GM19238 (cell line): ENCODE measurements around the gene GABRR2.

Experiments
- DNase-seq: peaks from one replicate; pipeline ENCODE4 v3.0.0; 2011; ENCODE audit warnings: low spot score; ENCODE audit not compliant: insufficient read length

Gene GABRR2

DNA sequence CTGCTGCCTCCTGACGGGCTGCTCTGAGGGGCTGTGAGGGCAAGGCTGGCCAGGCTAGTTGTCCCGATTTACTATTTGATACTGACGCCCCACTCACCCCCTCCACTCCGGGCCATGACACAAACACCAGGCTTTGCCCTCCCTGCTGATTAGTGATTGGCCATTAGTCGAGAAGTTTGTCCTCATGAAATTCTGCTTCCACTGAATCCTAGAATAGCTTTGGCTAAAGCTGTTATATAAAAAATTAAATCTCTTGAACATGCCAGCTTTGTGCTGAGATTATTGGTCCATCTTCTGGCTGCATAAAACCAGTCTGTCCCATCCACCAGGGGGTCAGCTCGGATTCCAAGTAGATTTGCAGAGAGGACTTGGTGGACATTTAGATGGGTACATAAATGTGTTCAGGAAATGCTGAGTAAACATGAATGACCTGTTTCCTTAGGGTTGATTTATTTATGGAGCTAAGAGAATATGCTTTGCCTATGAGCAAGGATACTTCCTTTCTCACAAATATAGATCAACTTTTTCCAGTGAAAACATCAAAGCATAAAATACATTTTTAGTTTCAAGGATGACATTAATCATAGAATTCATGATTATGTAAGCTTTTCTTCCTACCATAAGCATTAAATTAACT lies at the start of gene GABRR2:
Gene GABRR2, minus strand, starts transcription at position 51 of the 637 bp plus-strand sequence. CDS start 134 bp downstream, outside the sequence.
- no peak for DNase-seq

- DNase-seq = no peak
These were observed 49.5 kb upstream of the GABRR2 start for GRCh38 chr6:89364586-89364985.

DNA sequence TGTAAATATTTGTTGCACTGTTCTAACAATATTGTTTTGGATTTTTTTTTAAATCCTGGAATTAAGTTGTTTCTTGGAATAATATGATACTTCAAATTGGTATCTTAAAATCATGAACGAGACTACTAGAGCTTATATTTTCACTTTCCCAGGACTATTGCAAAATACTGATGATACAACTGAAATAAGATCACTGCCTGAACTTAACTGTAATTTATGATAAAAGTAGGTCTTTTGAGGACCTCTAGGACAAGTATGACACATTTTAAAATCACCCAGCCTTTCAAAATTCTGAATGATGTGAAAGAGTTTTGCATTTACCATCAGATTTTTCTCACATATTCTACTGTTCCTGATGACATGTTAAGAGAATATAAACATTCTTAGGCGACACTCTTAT lies 46.1 kb upstream of the GABRR2 start:
- DNase-seq = no peak

DNA sequence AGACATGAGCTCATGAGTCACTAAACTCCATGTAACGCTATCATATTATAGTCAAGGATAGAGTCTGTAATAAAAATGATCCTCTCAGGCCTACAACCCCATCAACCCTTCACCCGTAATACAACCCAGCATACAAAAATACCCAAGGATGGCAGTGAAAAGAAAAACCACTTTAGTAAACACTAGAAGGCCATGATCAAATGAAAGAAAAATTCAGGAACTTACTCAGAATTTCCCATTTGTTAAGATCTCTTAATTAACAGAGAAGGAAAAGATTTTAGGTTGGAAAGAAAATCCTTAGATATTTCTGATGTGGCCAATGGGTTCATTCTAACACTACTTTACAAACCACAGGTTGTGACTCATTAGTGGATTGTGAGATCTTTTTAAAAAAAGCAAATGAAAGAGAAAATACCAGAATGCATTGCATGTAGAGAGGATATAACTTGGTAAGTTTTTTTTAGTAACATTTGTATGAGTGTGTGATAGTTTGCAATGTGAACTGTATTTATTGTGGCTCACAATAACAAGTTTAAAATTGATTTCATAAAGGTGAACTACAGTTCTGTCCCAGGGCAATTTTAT lies 45.4 kb upstream of the GABRR2 start:
- DNase-seq = no peak

- no peak for DNase-seq
These were observed 44.5 kb upstream of the GABRR2 start for GRCh38 chr6:89359561-89359960.

GRCh38 chr6:89357390-89357789 lies 42.3 kb upstream of the GABRR2 start:
- DNase-seq = no peak

- no peak for DNase-seq
These were observed 41.6 kb upstream of the GABRR2 start for GRCh38 chr6:89356642-89357170.

- no peak for DNase-seq
These were observed 40.6 kb upstream of the GABRR2 start for GRCh38 chr6:89355511-89356194.

DNA sequence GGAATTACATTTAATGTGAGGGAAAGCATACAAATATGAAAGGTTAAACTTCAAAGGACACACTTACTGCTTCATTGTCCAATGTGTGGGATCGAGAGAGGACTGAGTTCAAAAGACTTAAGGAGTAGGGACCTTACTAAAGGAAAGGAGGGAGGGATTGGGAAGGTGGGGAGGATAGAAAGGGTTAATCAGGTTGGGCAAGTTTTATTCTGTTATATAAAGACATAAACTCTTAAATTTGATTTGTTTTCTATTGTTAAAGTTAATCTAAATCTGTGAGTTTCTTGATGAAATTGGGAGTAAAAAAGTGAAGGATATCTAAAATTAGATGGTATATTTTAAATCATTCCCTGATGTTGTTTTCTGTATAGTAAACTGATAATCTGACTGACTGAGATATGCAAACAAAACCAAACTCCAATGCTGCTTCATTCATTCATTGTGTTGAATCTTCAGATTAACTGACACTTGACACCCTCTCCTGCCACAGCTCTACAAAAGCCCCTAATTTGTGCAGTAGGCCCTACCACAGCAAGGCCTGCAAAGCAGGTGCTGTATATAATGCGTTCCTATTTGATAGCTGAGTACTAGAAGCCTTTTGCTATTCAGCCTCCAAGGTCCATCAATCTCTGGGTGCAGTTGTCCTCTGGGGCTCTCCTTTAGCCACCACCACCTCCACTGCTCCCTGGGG lies 38.7 kb upstream of the GABRR2 start:
- no peak for DNase-seq

DNA sequence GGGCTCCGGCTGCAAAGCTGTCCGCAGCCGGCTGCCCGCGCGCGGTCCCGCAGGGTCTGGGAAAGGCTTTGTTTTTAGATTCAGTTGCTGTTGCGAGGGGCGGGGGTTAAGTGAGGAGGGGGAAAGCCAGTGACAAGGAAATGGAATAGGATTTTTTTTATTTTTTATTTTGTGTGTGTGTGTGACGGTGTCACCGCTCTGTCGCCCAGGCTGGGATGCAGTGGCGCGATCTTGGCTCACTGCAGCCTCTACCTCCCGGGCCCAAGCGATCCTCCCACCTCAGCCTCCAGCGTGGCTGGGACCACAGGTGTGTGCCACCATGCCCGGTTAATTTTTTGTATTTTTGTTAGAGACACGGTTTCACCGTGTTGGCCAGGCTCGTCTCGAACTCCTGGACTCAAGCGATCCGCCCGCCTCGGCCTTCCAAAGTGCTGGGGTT lies 38.0 kb upstream of the GABRR2 start:
- DNase-seq = no peak

GRCh38 chr6:89352278-89353117 lies 37.4 kb upstream of the GABRR2 start, which contains the start of gene UBE2J1:
Gene UBE2J1, minus strand, starts transcription at chr6:89352722. Its CDS starts 153 bp downstream, at chr6:89352569.
- no peak for DNase-seq

DNA sequence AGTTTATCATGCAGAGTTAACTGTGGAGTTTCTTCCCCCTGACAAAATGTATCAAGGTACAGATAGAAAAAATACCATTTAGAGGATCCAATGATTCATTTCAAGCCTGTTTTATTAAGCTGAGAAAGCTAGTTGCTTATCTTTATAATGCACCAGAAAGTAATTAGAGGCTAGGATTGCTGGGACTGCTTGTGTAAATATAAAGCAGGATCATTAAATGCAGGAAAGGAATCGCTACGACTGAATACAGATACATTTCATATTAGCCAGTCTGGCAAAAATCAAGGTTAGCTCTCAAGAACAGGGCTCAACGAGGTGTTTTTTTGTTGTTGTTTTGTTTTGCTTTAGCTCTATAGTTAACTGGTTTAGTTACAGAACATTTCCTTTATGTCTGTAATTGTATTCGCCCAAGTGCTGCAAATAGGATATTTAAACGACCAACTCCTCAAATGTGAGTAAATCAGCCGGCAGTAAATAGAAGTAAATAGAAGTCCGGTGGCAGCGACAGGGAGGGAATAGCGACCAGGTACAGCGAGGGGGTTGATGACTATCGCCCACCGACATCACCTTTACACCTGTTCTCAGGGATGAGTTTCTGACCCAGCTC lies 36.7 kb upstream of the GABRR2 start:
- no peak for DNase-seq

DNA sequence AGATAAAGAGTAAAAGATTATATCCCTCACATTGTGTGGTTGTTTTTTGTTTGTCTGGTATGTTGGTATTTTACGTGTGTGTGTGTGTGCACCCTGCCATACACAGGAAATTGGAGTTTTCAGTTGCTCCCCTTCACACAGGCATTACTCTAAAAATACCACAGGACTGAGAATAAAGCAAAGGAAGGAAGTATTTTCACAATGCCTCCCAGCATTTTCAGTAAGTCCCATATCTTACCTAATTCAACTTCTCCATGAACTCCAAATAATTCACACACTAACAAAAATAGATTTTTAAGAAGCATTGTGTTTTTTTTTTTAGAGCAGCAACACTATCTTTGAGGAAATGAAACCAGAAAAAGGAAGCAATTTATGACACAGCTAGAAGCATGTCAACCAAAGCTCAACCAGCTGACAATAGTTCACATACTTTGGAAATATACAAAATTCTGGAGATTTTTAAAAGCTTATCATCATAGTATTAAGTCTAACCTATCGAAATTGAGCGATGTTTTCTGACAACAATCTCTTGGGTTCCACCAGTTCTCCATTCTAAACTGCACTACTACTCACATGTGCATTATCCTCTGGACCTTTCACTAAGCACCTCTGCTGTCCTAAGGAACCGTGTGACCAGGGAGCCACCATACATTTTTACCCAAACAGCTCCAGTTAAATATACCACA lies 35.3 kb upstream of the GABRR2 start:
- DNase-seq = no peak

DNA sequence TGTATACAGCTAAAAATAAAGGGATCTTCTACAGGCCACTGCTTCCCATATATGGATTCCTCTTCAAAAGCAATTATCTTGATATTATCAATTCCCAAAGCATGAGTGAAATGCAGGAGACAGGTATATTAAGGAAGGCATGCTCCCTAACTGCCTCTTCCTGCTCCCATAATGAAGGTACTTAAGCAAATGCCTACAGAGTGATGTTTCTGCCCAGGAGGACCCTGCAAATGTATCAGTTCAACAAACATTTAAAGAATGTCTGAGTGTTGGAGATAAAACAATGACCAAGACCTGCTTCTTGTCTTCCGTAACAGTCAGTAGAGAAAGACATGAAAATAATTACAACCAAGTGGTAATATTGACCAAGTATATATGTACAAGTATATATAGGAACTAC lies 33.3 kb upstream of the GABRR2 start:
- DNase-seq = no peak

- DNase-seq = no peak
These were observed 32.7 kb upstream of the GABRR2 start for GRCh38 chr6:89347825-89348224.

- no peak for DNase-seq
These were observed 31.3 kb upstream of the GABRR2 start for GRCh38 chr6:89346433-89346832.

DNA sequence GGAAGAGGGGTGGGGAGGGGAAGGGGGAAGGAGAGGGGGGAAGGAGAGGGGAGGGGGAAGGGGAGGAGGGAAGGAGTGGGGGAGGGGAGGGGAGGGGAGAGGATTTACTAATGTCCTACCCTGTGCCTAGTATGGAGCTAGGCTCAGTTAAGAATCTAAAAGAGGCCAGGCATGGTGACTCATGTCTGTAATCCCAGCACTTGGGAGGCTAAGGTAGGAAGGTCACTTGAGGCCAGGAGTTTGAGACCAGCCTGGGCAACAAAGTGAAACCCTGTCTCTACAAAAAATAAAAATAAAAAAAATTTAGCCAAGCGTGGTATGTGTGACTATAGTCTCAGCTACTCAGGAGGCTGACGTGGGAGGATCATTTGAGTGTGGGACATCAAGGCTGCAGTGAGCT lies 24.5 kb upstream of the GABRR2 start:
- DNase-seq = no peak

- no peak for DNase-seq
These were observed 20.1 kb upstream of the GABRR2 start for GRCh38 chr6:89335164-89335563.

GRCh38 chr6:89330910-89331309 lies 15.8 kb upstream of the GABRR2 start:
- DNase-seq = no peak

- DNase-seq = no peak
These were observed 13.9 kb upstream of the GABRR2 start for GRCh38 chr6:89328976-89329375.
